GM18526 (cell line): ENCODE measurements around the gene LARGE1.

ENCODE experiments used
- POLR2A ChIP-seq: IDR thresholded peaks from 3 replicates; pipeline ENCODE4 v1.6.1; 2011; ENCODE audit not compliant: insufficient read length; ENCODE audit errors: extremely low read depth

LARGE1 gene

GRCh38 chr22:33562501-33562900 lies 357.8 kb downstream of the LARGE1 start:
- TF ChIP-seq POLR2A, result no peak

- TF ChIP-seq POLR2A, result no peak
These were observed 359.0 kb downstream of the LARGE1 start for GRCh38 chr22:33561149-33561807.

GRCh38 chr22:33557836-33558235 lies 362.4 kb downstream of the LARGE1 start:
- no peak for TF ChIP-seq POLR2A

DNA sequence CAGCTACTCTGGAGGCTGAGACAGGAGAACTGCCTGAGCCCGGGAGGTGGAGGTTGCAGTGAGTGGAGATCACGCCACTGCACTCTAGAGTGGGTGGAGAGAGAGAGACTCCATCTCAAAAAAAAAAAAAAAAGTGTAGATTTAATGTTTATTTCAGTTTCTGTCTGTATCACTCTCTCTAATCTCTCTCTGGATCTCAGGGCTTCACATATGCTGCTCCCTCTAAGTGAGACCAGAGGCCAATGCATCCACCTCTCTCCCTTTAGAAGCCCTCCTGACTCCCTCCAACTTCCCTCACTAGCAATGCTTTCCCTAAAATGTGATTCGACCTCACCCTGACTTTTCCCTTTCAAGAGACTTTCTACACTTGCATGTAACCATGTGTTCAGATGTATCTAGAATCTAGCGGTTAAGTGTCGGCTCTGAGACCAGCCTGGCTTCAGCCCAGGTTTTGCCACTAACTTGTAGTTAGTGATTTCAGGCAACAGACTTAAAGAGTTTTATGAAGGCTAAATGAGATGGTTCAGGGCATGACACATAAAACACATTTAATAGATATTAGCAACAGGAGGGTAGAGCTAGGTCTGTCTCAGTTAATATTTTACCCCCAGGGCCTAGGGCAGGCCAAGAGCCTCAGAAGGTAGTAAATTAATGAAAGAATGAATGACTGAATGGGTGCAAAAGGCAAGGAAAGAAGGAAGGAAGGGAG lies 364.3 kb downstream of the LARGE1 start:
- no peak for TF ChIP-seq POLR2A

GRCh38 chr22:33553493-33553892 lies 366.8 kb downstream of the LARGE1 start:
- TF ChIP-seq POLR2A, result no peak

DNA sequence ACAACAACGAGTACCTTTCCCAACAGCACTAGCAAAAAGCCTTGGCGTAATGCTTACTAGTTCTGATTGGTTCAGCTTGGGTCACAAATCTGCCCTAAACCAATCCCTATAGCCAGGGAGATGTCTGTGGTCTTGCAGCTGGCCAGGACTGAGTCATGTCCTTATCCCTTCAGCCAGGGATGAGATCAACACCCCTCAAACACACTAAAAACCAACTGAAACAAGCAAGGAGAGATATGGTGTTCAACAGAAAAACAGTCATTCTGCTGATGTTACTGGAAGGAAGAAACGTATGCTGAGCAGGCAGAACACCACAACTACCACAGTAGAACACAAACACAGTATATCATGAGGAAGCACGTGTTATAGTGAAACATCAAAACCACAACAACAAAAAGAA lies 375.6 kb downstream of the LARGE1 start:
- no peak for TF ChIP-seq POLR2A

DNA sequence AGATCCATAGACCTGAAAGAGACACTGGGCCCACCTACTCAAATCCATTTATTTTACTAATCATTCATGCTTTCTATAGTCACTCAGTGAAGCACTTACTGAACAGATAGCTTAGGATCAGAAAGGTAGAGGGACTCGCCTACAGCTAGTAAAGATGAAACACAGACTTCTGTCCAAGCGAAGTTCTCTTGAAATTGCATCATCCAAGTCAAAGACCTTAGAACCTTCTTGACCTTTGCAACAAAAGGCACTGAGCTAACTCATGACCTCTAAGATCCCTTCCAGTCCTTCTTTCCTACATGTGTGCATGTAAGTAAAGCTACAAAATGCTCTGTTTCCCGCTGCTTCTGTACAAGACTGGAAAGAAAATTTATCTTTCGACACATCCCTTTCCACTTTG lies 377.6 kb downstream of the LARGE1 start:
- TF ChIP-seq POLR2A, result no peak

GRCh38 chr22:33542153-33542552 lies 378.1 kb downstream of the LARGE1 start:
- TF ChIP-seq POLR2A, result no peak

- TF ChIP-seq POLR2A, result no peak
These were observed 380.1 kb downstream of the LARGE1 start for GRCh38 chr22:33539902-33540751.

DNA sequence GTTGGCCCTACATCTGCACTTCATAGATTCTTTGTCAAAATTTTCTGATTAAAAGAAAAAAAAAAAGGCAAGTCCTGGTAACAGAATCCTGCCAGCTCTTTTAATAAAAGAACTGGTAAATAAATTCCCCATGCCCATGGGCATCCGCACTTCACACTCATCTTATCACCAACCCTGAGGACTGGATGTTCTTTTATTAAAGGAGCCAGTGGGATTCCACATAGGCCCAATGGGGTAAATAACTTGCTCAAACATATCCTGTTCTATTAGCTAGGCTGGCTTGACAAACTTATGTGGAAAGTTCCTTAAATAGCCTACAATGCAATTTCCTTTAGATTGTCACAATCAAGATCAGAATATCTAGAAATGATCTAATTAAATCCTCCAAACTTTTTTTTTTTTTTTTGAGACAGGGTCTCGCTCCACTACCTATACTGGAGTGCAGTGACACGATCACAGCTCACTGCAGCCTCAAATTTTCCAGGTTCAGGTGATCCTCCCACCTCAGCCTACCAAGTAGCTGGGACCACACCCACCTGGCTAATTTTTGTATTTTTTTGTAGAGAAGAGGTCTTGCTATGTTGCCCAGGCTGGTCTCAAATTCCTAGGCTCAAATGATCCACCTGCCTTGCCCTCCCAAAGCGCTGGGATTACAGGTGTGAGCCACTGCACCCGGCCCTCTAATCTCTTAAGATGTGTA lies 380.9 kb downstream of the LARGE1 start:
- no peak for TF ChIP-seq POLR2A

DNA sequence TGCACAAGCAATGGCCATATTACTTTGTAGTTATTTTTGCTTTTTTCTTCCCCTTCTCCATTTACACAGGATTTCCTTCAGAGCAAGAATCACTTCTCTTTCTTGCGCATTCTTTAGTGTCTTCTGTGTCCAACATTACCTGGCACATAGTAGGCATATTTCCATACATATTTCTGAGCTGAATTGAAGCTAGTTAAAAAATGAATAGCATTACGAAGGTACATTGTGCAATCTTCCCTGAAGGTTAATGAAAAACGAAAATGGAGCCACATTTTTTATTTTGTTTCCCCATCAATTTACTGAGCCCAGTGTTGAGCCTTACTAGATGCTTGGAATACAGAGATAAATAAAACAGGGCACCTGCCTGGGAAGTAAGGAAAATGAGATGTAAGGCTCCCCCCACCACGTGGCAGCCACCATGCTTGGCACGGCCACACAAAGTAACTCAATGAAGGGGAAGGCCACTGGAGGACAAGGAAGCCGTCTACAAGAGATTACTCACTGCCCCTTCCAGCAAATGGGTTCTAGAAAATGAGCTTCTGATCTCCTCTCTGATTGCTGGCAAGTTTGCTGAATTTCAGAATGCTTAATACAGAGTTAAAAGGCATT lies 381.9 kb downstream of the LARGE1 start:
- TF ChIP-seq POLR2A, result no peak

DNA sequence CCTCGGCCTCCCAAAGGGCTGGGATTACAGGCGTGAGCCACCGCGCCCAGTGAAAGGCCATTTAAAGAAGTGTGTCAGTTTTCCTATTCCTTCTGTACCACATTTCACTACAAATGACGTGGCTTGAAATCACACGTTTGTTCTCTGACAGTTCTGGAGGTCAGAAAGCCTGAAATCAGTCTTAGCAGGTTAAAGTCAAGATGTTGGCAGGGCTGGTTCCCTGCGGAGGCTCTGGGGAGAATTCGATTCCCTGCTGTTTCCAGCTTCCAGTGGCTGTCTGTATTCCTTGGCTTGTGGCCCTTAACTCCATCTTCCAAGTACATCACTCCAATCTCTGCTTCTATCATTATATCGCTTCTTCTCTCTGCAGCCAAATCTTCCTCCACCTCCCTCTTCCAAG lies 383.2 kb downstream of the LARGE1 start:
- no peak for TF ChIP-seq POLR2A

DNA sequence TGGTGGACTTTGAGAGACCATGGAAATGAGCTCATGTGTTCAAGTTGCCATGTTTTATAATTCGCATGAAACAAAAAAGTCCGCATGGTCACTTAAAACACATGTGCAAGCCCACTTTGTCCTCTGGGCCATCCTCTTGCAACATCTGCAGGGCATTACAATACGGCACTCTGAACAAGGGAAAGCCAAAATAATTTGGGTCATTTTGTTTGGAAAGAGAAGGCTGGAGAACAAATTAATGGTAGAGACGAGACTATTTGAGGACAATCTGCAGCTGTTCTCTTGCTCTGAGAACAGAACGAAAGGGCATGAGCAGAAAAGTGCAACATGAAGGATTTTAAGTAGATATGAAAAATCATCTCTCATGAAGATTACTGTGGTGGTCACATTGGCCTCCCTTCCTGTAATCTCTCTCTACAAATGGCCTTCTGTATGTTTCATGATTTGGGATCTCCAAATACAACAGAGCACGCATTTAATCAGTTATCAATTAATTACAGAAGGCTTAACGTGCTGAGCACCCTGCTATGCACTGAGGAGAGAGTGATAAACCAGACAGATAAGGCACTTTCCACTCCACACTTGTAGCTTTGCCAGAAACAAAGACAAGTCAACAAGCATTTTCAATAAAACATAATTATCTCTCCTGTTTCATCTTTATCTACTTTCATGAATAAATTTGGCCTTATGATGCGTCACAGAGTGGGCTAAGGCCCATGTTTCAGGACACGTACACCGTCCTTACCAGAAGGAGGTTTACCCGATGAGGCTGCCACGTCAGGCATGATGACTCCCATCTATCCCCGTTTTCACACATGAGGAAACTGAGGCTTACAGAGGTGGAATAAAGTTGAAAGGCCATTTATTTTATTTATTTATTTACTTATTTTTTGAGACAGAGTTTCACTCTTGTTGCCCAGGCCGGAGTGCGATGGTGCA lies 384.1 kb downstream of the LARGE1 start:
- no peak for TF ChIP-seq POLR2A
